ENCODE results near the gene LRRC74B.
"Not testable (repeated sequence)": the region's sequence is repeated elsewhere in the genome, so short reads cannot be mapped to it uniquely, and the experiment has no call there.

LRRC74B gene

DNA sequence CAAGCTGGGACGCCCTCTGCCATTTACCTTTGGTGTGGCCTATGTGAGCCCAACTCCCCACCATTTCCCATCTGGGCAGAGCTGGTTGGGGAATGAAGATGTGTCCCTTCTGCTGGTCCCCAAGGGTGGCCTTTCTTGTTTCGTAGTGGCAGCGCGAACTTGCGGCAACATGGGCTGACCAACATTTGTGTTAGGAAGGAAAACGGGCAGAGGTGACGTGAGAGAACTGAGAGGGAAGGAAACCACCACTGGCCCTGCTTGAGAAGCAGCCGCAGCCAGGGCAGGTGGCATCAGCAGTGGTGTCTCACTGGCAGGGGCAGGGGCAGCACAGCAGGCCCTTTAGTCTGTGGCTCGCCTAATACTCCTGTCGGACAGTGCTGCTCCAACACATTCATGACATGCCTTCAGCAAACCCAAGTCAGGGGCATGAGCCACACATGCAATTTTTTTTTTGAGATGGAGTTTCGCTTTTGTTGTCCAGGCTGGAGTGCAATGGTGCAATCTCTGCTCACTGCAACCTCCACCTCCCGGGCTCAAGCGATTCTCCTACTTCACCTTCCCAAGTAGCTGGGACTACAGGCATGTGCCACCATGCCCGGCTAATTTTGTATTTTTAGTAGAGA lies 29.9 kb downstream of the LRRC74B start:
- DNase-seq (ENCODE audit: low read depth in 2 of 2), result no peak

DNA sequence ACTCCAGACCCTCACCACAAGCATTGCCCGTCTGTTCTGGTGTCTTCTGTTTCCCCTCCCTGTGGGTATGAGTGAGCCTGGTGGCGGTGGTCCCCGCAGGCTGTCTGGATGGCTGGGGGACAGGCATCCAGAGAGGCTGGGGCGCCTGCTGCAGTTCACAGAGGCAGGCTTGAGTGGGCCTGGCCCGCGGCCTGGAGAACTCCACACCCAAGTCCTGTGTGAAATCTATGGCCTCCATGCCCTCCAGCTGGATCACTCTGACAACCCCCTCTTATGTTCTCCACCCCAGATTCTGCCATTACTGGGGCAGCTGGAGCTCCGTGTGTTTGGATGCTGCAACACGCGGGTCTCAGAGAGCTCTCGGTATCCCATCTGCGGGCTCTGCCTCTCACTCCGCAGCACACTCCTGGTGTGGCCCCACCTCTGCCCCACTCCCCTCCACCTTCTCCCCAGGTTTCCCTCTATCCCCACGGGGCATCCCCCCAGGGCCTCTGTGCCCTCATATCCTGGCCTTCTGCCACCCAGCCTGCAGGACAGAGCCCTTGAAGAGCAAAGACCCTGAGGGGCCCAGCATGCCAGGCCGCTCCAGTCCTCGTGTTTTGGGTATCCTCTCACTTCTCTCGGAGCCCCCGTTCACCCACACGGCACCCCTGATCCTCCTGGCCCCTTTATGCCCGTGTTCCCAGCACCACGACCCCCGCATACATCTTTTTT lies 31.3 kb downstream of the LRRC74B start:
- no peak for DNase-seq (ENCODE audit: low read depth in 2 of 2)

DNA sequence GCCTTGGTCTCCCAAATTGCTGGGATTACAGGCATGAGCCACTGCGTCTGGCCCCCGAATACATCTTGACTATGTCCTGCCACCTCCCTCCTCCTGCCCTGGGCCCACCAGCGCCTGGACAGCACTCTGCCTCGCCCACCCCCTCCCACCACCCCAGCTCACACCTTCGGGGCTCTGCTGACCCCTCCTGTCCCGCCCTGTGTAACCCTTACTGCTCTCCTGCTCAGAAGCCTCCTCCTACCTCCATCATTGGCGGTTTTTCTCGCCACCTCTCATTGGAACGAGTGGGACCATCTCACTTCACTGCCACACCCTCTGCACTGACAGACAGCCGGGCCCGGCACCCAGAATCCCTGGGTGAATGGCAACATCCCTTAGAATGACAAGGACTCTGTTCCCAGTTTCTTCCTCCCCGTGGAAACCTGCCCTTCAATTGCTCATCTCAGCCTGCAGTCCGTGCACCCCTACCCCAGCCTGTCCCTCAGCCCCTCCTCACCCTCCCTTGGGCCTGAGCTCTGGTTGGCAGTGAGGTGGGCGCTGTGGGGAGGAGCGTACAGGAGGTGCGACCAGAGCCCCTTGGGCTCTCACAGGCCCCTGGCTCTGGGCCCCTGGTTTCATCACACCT lies 32.2 kb downstream of the LRRC74B start:
- DNase-seq (ENCODE audit: low read depth in 2 of 2), result no peak

DNA sequence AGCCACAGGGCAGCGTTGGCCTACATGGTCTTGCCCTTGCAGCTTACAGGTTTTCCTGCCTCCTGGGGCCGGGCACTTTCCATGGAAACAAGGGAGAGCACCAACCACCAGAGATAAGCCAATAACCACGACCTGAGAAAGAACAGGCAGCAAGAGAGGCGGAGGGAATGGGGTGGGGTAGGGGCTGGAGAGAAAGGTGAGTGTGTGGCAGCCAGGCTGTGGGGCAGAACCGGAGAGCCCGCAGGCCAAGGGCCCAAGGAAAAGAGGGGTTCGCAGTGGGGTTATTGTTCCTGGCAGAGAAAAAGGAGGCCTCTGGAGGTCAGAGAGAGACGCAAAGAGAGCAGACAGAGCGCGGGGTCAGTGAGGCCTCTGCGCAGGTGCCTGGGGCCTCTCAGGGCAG lies 33.2 kb downstream of the LRRC74B start:
- no peak for DNase-seq (ENCODE audit: low read depth in 2 of 2)

DNA sequence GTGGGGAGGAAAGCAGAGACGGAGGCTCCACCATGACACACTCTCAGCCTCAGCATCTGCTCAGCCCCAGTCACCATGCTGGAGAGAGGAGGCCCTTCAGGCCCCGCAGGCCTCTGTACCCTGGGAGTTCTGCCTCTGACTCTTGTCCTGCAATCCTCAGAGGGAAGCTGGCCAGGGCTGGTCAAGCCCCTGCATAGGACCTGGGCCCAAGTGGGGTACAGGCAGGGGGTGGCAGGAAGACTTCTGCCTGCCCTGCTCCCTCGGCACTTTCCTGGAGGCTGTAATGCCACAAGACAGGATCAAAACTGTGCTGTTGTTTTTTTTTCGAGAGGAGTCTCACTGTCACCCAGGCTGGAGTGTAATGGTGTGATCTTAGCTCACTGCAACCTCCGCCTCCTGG lies 33.7 kb downstream of the LRRC74B start:
- DNase-seq (ENCODE audit: low read depth in 2 of 2), result no peak

DNA sequence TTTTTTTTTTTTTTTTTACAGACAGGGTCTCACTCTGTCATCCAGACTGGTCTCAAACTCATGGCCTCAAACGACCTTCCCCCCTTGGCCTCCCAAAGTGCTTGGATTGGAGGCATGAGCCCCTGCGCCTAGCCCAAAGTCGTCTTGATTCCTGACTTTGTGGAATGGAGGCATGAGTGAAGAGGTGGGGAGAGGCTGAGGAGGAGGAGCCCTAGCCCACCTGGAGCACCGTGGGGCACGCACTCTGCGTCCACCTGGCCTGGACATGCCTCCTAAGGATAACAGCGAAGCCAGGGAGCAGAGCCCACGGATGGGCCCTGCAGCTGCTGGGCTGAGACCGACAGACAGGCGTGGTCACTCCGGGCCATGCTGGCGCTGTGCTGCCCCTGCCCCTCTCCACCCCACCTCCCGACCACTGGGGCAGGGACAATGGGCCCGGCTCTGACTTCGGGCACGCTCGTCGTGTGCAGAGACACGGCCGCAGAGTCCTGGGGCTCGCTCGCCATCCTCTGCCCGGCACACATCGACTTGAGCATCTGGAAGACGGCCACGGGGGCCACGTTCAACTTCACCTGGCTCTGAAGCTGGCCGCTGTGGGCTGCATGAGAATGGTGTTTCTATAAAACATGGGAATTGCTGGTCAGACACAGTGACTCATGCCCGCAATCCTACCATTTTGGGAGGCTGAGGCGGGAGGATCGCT lies 34.8 kb downstream of the LRRC74B start:
- DNase-seq (ENCODE audit: low read depth in 2 of 2), result no peak

DNA sequence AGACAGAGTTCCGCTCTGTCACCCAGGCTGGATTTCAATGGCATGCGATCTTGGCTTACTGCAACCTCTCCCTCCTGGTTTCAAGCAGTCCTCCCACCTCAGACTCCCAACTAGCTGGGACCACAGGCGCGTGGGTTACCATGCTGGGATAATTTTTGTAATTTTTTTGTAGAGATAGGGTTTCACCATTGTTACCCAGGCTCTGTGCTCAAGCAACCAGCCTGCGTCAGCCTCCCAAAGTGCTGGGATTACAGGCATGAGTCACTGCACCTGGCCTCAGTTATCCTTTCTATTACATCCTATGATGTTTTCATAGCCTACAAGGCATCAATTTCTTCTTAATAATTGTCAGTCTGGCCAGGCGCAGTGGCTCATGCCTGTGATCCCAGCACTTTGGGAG lies 36.5 kb downstream of the LRRC74B start:
- DNase-seq (ENCODE audit: low read depth in 2 of 2), result no peak

DNA sequence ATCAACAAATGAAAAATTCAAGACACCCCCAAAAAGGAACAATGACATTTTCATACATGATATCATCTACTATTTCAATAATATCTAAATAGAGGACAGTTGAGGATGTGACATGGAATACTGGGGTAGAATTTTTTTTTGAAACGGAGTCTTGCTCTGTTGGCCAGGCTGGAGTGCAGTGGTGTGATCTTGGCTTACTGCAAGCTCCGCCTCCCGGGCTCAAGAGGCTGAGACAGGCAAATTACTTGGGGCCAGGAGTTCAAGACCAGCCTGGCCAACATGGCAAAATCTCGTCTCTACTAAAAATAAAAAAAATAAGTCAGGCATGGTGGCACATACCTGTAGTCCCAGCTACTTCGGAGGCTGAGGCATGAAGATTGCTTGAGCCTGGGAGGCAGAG lies 41.4 kb downstream of the LRRC74B start:
- DNase-seq (ENCODE audit: low read depth in 2 of 2), result no peak

DNA sequence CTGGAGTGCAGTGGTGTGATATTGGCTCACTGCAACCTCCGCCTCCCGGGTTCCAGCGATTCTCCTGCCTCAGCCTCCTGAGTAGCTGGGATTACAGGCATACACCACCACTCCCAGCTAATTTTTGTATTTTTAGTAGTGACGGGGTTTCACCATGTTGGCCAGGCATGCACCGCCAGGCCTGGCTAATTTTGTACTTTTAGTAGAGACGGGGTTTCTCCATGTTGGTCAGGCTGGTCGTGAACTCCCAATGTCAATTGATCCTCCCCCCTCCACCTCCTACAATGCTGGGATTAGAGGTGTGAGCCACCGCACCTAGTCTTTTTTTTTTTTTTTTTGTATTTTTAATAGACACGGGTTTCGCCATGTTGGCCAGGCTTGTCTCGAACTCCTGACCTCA lies 42.2 kb downstream of the LRRC74B start:
- not testable (repeated sequence) for DNase-seq (ENCODE audit: low read depth in 2 of 2)

DNA sequence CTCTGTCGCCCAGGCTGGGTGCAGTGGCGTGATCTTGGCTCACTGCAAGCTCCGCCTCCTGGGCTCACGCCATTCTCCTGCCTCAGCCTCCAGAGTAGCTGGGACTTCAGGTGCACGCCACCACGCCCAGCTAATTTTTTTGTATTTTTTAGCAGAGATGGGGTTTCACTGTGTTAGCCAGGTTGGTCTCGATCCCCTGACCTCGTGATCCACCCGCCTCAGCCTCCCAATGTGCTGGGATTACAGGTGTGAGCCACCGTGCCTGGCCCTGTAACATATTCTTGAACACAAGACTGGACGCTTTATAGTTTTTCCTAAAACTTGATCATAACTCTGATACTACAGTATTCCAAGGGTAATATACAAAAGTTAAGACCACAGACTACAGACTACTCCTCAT lies 45.5 kb downstream of the LRRC74B start:
- DNase-seq (ENCODE audit: low read depth in 2 of 2), result not testable (repeated sequence)

DNA sequence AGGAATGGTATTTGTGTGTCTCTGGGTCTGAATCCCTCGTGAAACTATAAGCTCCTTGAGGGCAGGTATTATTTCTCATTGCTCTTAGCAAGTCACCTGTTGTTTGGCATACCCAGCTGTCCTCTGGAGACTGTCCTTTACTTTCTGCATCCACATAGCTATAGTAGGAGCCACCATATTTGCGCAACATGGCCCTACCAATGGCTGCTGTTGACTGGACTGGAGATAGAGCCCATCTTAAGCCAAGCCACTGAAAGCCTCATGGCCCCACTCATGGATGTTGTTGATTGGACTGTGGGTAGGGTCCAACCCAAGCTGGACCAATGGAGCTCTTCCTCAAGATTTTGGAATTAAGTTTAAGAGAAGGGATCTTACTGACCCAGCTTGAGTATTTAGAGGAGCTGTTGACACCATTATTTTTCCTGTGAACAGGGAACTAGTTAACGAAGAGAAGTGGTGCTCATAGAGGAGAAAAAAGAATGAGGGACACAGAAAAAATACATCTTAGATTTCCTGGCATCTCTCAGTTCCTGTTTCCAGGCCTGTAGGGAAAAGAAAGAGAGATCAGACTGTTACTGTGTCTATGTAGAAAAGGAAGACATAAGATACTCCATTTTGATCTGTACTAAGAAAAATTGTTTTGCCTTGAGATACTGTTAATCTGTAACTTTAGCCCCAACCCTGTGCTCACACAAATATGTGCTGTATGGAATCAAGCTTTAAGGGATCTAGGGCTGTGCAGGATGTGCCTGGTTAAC lies 47.2 kb downstream of the LRRC74B start:
- no peak for DNase-seq (ENCODE audit: low read depth in 2 of 2)

DNA sequence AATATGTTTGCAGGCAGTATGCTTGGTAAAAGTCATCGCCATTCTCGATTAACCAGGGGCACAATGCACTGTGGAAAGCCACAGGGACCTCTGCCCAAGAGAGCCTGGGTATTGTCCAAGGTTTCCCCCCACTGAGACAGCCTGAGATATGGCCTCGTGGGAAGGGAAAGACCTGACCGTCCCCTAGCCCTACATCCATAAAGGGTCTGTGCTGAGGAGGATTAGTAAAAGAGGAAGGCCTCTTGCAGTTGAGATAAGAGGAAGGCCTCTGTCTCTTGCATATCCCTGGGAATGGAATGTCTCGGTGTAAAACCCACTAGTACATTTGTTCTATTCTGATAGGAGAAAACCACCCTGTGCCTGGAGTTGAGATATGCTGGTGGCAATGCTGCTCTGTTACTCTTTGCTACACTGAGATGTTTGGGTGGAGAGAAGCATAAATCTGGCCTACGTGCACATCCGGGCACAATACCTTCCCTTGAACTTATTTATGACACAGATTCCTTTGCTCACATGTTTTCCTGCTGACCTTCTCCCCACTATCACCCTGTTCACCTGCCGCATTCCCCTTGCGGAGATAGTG lies 47.9 kb downstream of the LRRC74B start:
- DNase-seq (ENCODE audit: low read depth in 2 of 2), result not testable (repeated sequence)

DNA sequence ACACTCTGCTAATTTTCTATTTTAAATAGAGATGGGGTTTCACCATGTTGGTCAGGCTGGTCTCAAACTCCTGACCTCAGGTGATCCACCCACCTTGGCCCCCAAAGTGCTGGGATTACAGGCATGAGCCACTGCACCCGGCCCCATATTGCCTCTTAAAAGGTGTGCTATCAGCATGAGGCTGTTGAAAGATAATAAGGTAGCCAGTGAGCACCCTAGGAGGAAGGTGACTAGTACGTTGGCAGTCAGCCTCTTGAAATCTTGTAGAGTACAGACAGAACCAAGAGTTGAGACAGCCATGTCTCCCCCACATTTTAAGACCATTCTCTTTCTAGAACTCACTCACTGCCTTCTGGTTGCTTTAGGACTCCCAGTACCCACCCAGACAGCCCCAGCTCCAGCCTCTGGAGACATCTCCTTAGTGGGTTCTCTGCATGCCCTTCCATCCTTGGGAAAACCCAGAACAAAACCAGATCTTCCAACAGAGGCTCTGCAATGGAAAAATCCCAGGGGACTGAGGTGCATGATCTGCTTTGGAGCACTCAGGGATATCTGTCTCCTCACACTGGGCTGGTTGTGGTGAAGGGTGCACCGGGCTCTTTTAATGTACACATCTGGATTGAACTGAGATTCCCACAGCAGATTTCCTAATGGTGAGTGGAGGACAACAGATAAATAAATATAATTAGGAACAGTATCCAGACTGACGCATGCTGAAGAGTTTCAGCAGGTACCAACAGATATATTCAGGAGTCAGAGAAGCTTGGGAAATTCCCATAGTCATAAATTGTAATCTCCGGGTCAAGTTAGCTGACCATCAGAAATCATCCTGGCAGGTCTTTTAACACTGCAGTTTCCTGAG lies 49.4 kb downstream of the LRRC74B start:
- DNase-seq (ENCODE audit: low read depth in 2 of 2), result no peak

DNA sequence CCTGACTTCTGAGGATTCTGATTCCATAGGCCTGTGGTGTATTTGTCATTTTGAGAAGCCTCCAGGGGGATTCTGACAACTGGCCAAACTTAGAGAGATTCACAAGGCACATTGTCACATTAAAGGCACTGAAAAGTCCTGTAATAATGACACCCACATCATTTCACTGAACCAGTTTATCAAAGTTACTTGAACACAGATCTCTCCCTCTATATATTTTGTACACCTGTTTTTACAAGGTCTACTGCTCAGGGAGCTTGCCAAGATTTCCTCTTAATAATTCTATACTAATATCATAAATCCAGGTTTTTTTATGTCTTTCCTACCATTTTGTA lies 50.0 kb downstream of the LRRC74B start:
- no peak for DNase-seq (ENCODE audit: low read depth in 2 of 2)

DNA sequence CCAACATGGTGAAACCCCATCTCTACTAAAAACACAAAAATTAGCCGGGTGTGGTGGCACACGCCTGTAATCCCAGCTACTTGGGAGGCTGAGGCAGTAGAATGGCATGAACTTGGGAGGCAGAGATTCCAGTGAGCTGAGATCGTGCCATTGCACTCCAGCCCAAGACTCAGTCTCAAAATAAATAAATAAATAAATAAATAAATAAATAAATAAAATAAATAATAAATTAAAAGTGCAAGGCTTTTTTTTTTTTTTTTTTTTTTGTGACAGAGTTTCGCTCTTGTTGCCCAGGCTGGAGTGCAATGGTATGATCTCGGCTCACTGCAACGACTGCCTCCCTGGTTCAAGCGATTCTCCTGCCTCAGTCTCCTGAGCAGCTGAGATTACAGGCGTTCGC lies 51.1 kb downstream of the LRRC74B start:
- DNase-seq (ENCODE audit: low read depth in 2 of 2), result not testable (repeated sequence)

DNA sequence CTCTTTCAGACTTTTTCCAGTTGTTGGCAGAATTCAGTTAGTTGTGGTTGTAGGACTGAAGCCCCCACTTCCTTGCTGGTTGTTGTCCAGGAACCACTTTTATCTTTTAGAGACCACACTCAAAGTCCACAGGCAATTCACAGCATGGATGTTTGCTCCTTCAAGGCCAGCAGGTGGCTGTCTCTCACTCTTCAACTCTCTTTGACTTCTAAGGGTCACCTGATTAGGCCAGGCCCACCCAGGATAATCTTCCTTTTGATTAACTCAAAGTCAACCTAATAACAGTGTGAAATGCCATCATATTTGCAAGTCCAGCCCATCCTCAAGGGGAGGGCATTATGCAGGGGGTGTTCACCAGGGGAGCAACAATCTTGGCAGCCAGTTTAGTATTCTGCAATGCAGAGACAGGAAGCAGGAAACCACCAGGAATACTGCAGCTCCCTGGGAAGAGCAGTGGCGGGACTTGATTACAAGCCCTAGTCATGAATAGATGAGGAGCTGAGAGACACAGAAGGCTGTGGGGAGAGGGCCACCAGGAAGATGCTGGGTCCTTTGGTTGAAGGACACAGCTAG lies 52.4 kb downstream of the LRRC74B start:
- DNase-seq (ENCODE audit: low read depth in 2 of 2), result no peak

DNA sequence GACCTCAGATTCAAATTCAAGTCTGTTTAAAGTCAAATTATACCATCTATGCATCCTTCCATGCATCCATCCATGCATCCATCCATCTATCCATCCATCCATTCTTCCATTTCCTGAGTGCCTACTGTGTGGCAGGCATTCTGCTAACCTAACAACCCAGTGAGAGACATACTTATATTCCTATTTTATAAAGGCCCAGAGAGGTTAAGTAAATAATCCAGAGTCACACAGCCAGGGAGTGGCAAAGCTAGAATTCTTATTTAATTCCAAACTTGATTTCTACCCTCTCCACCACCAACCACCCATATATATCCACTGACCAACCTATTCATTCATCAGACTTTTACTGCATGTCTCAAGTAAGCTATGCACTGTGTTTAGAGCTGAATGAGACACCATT lies 53.8 kb downstream of the LRRC74B start:
- no peak for DNase-seq (ENCODE audit: low read depth in 2 of 2)

DNA sequence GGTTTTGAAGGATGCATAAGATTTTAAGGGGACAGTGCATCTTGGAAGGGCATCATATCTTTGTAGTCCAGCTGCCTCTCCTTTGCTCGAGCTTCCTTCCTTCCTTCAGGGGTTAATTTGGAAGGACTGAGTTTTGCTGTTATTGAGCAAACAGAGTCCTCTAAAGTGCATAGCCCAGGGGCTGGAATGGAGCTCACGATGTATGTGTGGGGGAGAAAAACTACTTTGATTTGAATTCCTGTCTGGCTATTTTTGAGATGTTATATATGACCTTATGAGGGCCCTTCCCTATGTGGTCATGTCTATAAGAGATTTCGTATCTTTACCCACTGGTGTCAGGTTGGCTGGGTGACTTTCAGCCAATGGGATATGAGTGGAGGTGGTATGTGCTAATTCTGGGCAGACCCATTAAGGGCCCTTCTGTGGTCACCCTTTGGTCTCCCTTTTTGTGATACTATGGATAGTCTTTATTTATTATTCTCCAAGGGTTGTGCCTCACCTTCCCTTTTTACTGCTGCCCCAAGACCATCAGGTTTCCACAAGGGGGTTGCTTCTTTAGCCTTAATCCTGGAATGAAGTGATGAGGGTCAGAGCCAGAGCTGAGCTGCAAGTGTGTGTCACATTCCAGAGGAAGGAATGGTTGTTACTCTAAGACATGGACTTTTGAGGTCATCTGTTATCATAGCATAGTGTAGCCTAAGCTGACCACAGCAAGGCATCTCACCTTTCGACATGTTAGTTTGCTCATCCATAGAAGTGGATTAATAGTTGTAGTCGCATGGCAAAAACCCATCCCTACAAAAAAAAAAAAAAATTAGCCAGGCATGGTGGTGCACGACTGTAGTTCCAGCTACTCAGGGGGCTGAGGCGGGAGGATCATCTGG lies 54.6 kb downstream of the LRRC74B start:
- no peak for DNase-seq (ENCODE audit: low read depth in 2 of 2)

DNA sequence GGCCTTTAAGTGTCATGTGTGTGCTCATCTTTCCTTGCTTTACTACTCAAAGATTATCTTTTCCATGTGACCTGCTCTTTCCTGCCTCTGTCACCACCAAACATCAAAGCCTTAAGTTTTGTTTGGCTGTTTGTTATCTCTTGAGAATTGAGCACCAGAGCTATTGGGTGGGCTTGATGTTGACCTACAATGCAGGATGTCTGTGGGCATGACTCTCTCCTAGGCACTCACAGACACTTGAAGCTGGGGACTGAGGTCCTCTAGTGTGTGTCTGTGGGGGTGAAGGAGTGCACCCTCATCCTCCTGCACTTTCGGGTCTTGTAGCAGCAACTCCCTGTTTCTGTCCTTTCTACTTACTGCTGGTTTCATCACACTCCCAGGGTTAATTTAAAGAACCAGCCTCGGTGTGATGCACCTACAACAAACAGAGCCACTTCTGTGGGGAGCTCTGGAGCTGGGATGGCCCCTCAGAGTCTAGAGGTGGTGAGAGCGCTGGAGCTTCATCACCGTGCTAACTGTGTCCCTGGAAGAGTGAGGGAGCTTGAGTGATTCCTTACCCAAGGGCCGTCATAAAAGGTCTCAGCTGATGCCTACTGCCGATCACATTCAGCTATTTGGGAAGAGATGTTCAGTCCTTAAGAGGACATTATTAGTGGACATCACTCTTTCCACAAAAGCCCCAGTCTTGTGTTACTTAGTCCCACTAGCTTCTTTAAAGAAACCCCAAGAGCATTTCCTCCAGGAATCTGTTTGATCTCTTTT lies 56.3 kb downstream of the LRRC74B start:
- no peak for DNase-seq (ENCODE audit: low read depth in 2 of 2)
